NCI-H1694 treated with DMSO at 0.1 percent for 48 hours (cell line): Measurements from ENCODE around the gene NCK2.
"Not testable (repeated sequence)": the region's sequence is repeated elsewhere in the genome, so short reads cannot be mapped to it uniquely, and the experiment has no call there.

ENCODE experiments used
- DNase-seq: peaks from one replicate; lab custom pipeline; 2025; lab: John Stamatoyannopoulos, UW

Gene NCK2

DNA sequence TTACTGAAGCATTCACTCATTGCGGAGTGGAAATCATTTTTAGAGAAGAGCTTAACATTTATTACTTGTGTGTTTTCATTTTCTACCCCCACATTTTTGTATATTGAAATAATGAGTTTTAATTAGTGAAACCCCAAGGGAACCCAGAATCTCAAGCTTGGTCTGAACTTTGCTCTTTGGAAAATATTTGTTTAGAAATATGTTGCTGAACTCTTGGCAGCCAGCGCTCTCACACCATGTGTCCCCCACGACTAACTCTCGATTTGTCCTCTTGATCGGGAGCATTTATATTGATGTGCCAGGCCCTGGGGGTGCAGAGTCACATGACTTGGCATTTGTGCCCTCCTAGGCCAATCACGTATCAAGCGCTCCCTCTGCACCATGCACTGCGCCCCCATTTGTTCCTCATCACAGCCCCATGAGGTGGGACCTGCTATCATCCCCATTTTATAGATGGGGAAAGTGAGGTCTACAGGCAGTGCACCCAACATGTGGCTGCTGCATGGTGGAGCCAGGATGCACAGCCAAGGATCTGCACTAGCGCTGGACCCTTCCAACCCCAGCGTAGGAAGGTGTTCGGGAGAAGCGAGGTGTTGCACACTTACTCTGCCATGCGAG is 149.7 kb downstream of the NCK2 start:
- DNase-seq, result no peak

DNA sequence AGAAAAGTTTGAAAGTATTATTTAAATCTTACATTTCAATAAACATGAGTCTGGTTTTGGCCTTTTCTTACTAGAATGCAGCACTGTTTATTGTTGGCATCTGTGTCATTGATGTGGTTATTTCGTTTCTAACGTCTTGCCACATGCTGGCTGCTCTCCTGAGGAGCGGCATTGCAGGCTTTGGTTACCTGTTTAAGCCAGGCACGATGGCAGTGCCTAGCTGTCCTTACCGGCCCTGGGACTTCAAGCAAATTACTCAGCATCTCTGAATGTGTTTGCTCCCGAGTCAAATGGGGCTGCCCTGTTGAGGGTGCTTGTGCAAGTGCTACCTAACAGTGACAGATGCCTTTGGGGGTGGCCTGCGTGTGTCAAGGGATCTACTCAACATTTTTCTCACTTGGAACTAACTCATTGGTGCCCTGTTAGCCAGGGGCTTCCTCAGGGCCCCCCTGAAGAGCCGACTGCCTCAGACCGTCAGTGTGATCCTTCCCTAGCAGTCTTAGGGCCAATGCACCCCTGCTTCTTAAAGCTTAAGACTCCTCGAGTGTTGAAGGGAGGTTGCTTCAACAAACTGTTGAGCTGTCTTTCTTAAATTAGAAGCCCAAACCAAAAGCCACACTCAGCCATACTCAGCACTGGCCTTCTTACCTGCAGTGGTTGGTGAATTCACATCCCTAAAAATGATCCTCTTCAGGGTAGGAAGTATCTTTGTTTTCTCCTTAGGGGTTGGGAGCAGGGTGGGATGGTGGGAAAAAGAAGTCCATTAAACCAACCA is 151.5 kb downstream of the NCK2 start:
- no peak for DNase-seq

GRCh38 chr2:105896765-105897163 is 152.1 kb downstream of the NCK2 start:
- DNase-seq, result no peak

DNA sequence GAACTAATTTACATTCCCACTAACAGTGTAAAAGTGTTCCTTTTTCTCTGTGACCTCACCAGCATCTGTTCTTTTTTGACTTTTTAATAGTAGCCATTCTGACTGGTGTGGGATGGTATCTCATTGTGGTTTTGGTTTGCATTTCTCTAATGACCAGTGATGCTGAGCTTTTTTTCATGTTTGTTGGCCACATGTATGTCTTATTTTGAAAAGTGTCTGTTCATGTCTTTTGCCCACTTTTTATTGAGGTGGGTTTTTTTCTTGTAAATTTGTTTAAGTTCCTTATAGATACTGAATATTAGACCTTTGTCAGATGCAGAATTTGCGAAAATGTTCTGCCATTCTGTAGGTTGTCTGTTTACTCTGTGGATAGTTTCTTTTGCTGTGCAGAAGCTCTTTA is 153.0 kb downstream of the NCK2 start:
- not testable (repeated sequence) for DNase-seq

DNA sequence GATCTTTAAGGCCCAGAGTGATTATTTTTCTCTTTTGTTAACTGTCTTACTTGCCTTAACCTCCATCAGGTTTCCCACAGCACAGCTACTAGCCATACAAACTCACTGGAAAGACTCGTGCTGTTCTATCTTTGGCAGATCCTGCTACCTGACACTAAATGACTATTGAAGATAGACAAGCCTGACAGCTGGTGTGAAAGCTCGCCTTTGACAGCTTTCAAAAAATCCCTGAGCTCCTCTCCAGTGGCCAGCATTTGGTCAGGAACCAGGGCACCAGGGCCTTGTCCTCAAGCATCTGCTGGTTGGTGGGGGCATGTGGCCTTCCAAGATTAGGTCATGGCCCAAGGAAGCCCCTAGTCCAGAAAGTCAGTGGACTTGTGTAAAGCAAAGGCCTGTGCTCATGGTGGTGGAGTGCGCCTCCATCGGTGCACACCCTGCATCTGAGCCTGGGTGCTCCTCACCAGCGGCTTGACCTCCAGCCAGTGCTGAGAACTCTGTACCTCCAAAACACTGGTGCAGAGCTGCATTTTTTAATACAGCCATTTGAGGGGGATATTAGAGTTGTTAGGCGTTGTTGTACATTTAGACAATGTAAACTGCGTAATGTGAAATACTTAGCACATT is 158.5 kb downstream of the NCK2 start:
- DNase-seq, result no peak

DNA sequence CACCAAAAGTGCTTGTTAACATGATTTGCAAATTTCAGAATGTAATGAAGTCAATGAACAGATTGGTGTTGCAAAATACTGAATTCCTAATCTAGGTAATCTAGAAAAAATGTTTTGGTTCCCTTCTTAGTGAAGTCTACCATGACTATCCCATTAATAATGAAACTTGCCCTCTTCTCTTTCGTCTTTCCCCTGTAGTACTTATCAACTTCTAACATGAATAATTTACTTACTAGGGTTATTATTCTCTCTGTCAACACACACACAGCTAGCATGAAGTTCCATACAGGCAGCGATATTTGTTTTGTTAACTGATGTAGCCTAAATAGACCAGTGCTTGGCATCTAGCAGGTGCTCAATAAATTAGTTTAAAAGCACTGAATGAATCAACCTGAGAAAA is 160.2 kb downstream of the NCK2 start:
- no peak for DNase-seq

DNA sequence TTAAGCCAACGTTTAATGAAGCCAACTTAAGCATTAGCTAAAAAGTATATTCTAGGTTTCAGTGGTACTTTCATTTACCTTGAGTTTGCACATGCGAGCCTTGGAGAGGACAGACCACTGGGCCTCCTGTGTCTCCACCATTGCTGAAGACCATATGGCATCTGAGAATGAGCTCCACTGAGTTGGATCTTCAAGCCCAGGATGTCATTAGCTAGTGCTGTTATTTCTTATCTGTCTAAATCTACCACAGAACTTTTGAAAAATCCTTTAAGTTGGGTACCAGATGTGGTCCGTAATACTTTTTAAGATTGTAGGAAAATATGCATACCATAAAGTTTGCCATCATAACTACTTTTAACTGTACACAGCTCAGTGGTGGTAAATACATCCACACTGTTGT is 161.8 kb downstream of the NCK2 start:
- no peak for DNase-seq

DNA sequence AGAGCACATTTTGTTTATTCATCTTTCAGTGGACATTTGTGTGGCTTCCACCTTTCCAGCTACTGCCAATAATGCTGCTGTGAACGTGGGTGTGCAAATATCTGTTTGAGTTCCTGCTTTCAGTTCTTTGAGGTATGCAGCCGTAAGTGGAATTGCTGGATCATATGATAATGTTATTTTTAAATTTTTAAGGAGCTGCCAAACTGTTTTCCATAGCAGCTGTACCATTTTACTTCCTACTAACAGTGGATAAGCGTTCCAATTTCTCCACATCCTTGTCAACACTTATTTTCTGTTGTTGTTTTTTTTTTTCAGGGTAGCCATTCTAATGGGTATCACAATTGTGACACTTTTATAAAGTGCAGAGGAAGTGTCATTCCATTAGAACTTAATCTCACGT is 162.5 kb downstream of the NCK2 start:
- DNase-seq, result no peak

DNA sequence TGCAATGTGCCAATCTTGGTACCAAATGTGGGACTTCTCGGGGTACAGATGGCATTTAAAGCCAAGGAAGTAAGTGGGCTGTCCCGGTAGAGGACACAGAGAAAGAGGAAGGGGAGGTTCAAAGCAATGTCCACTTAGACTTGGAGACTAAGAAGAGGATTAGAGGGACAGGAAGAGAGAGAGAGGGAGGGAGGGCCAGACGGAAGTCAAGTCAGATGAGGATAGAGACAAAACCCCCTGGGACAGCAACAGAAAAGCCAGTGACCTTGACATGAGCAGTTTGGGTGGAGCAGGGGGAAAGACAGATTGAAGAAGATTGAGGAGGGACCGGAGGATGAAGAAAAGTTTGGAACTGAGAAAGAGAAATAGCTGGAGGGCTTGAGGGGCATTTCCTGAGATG is 164.5 kb downstream of the NCK2 start:
- no peak for DNase-seq

GRCh38 chr2:105910497-105911238 is 166.0 kb downstream of the NCK2 start:
- no peak for DNase-seq

- DNase-seq, result no peak
Measured at GRCh38 chr2:105911425-105911824, 166.7 kb downstream of the NCK2 start.

DNA sequence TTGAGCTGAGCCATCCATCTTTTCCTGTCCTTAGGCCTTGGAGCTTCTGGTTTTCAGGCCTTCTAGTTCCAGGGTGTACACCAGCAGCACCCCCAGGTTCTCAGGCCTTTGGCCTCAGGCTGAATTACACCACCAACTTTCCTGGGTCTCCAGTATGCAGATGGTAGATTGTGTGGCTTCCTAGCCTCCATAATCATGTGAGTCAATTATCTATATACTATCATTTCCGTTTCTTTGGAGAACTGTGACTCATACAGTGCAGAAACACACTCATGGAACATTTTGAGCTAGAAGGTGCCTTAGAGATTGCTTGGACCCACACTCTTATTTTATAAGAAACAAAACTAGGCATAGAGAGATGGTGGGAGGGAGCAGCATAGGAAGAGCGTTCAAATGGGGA is 167.4 kb downstream of the NCK2 start:
- DNase-seq, result no peak

- no peak for DNase-seq
Measured at GRCh38 chr2:105915005-105915558, 170.4 kb downstream of the NCK2 start.

DNA sequence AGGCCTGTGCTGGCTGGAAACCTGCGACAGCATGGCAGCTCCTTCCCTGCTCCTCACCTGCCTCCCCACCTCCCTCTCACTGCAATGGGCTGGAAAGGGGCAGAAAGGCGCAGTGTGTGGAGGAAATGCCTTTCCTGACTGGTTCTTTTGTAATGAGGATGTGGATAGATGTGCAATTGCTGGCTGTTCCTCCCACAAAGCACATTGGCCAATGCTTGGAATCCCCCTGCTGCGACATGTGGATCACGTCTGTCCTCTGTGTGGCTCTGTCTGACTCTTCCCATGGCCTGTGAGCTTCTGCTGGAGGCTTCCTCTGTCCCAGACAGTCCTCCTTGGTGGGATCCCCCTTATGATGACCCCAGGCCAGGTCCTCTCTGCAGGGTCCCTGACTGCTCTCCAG is 172.5 kb downstream of the NCK2 start:
- no peak for DNase-seq

DNA sequence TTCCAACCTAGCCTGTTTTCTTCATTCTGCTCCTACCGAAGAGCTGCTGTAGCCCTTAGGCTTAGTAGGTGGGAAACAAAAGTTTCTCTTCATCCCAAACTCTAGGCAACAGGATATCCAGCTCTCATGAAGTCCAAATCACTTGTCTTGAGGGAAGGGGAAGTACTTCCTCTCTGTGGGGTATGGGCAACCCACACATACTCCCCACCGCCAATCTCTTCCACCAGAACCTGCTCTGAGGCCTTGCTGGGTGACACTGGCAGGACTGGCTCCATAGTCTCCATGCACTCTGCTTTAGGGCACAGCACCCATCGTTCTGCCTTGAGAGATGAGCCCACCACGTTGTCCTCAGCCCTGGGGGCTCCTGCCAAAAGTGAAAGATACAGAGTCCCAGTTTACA is 173.0 kb downstream of the NCK2 start:
- no peak for DNase-seq

GRCh38 chr2:105919191-105919811 is 174.6 kb downstream of the NCK2 start:
- no peak for DNase-seq

DNA sequence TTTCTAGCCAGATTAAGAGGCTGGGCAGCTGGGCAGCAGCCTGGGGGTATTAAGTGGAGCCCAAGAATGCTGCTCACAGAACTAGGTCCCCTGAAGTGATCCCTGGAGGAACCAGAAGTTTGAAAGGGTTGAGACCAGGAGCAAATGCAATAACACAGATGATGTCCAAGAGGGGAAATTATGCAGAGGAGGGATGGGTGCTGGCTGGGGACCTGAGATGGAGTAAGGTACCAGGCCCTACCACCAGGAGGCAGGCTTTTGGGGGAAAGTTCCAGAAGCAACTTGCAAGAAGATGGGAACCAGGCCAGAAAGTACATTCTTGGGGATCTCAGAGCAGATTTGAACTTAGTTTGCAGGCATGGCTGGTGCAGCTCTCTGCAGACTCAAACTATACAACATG is 175.1 kb downstream of the NCK2 start:
- DNase-seq, result no peak

- DNase-seq, result no peak
Measured at GRCh38 chr2:105924271-105924670, 179.6 kb downstream of the NCK2 start.

- DNase-seq, result no peak
Measured at GRCh38 chr2:105924932-105925331, 180.2 kb downstream of the NCK2 start.

- no peak for DNase-seq
Measured at GRCh38 chr2:105925390-105925789, 180.7 kb downstream of the NCK2 start.

DNA sequence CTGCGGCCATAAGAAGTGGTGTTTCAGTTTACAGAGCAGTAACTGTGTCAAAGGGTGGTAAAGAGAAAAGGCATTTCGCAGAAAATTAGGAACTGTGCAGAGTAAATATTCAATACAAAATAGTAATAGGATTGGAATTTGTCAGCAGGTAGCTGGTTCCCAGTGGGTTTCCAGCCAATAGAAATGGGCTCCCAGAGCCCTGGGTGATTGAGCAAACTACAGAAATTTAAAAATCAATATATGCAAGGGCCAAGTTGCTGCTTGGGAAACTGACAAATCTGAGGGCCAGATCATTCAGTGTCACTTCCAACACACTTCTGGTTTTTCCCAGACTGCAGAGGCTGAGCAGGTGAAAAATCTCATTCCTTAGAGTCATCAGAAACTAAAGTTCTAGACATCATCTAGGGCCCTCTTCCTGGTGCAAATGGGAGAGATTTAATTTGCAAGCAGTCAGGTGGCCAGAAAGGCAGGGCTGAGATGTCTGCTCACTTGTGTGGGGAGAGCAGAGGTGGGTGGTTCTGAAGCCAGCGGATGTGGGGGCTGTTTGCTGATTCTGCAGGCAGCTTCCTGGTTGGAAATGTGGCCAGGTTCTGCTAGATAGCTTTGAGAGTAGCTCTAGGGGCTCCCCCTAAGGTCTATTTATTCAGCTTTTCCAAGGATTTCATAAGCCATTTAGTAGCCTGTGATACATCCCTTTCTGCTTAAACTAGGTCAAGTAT is 182.4 kb downstream of the NCK2 start:
- DNase-seq, result no peak
